ENCODE results near the gene BICDL1.
"Not testable (repeated sequence)": the region's sequence is repeated elsewhere in the genome, so short reads cannot be mapped to it uniquely, and the experiment has no call there.

Gene BICDL1
- total RNA-seq: 158 to 589 (median 343) reads per million in 4 experiments

GRCh38 chr12:119988472-119989360 lies at the start of gene BICDL1:
Gene BICDL1, plus strand, starts transcription at chr12:119989236. Its CDS starts 633 bp downstream, at chr12:119989869.
- DNase-seq: peak; percentile 92

GRCh38 chr12:119940897-119941296 lies 48.1 kb upstream of the BICDL1 start:
- no peak for DNase-seq

GRCh38 chr12:119942386-119942785 lies 46.6 kb upstream of the BICDL1 start:
- DNase-seq: no peak

- no peak for DNase-seq
These were observed 42.8 kb upstream of the BICDL1 start for GRCh38 chr12:119946213-119946612.

GRCh38 chr12:119949145-119949544 lies 39.9 kb upstream of the BICDL1 start:
- no peak for DNase-seq

- DNase-seq: no peak
These were observed 39.4 kb upstream of the BICDL1 start for GRCh38 chr12:119949594-119949993.

GRCh38 chr12:119956047-119956446 lies 33.0 kb upstream of the BICDL1 start:
- no peak for DNase-seq

- DNase-seq: no peak
These were observed 31.9 kb upstream of the BICDL1 start for GRCh38 chr12:119957135-119957534.

- DNase-seq: no peak
These were observed 29.6 kb upstream of the BICDL1 start for GRCh38 chr12:119959435-119959834.

- DNase-seq: no peak
These were observed 24.9 kb upstream of the BICDL1 start for GRCh38 chr12:119964123-119964522.

GRCh38 chr12:119964929-119965328 lies 24.1 kb upstream of the BICDL1 start:
- no peak for DNase-seq

GRCh38 chr12:119980242-119980641 lies 8.8 kb upstream of the BICDL1 start:
- no peak for DNase-seq

- DNase-seq: not testable (repeated sequence)
These were observed 8.3 kb upstream of the BICDL1 start for GRCh38 chr12:119980702-119981101.

- DNase-seq: no peak
These were observed 310 bp downstream of the BICDL1 start for GRCh38 chr12:119989361-119989730.

GRCh38 chr12:119989731-119990381 lies 820 bp downstream of the BICDL1 start:
- peak; percentile 39 for DNase-seq

- no peak for DNase-seq
These were observed 1.4 kb downstream of the BICDL1 start for GRCh38 chr12:119990382-119990874.

- DNase-seq: no peak
These were observed 3.2 kb downstream of the BICDL1 start for GRCh38 chr12:119992129-119992705.

GRCh38 chr12:119994892-119995658 lies 6.0 kb downstream of the BICDL1 start:
- DNase-seq: no peak

- DNase-seq: no peak
These were observed 7.4 kb downstream of the BICDL1 start for GRCh38 chr12:119996417-119996816.

- no peak for DNase-seq
These were observed 9.6 kb downstream of the BICDL1 start for GRCh38 chr12:119998471-119999245.

- DNase-seq: no peak
These were observed 11.5 kb downstream of the BICDL1 start for GRCh38 chr12:120000556-120000955.
